HEK293T (cell line): ENCODE measurements around the gene TPP1.

Experiments
- CTCF ChIA-PET: fragments of 350-600 bp; formaldehyde crosslinking; extraction: SDS; loops from one replicate; lab custom pipeline; 2021; ENCODE audit warnings: antibody characterized with exemption, inconsistent platforms; lab: Yijun Ruan, JAX
- POLR2A ChIA-PET: fragments of 350-600 bp; formaldehyde crosslinking; extraction: SDS; loops from one replicate; lab custom pipeline; 2020; ENCODE audit warnings: antibody characterized with exemption, inconsistent platforms; lab: Yijun Ruan, JAX
- DNase-seq: peaks from one replicate; pipeline ENCODE4 v3.0.0; 2012; ENCODE audit warnings: mixed read lengths; ENCODE audit errors: extremely low spot score
- ARNT ChIP-seq: fragments of 450-650 bp; IDR thresholded peaks from 2 replicates; pipeline ENCODE4 v1.6.1; 2017; ENCODE audit warnings: mild to moderate bottlenecking
- BHLHE40 ChIP-seq: fragments of 450-650 bp; IDR thresholded peaks from 2 replicates; pipeline ENCODE4 v1.6.1; 2016; ENCODE audit warnings: mild to moderate bottlenecking, moderate library complexity, borderline replicate concordance
- CTBP1 ChIP-seq: fragments of 450-650 bp; IDR thresholded peaks from 2 replicates; pipeline ENCODE4 v1.6.1; 2016; ENCODE audit warnings: borderline replicate concordance
- ELF4 ChIP-seq: fragments of 450-650 bp; IDR thresholded peaks from 2 replicates; pipeline ENCODE4 v1.6.1; 2017; ENCODE audit warnings: antibody characterized with exemption
- FOXA1 ChIP-seq: fragments of 450-650 bp; IDR thresholded peaks from 2 replicates; pipeline ENCODE4 v1.6.1; 2016; ENCODE audit warnings: mild to moderate bottlenecking
- FOXK2 ChIP-seq: fragments of 450-650 bp; IDR thresholded peaks from 2 replicates; pipeline ENCODE4 v1.6.1; 2016; ENCODE audit warnings: mild to moderate bottlenecking
- FOXM1 ChIP-seq: fragments of 450-650 bp; IDR thresholded peaks from 2 replicates; pipeline ENCODE4 v1.6.1; 2017; ENCODE audit warnings: mild to moderate bottlenecking, borderline replicate concordance
- HDGF ChIP-seq: fragments of 450-650 bp; IDR thresholded peaks from 2 replicates; pipeline ENCODE4 v1.6.1; 2017; ENCODE audit warnings: antibody characterized with exemption, borderline replicate concordance
- L3MBTL2 ChIP-seq: fragments of 450-650 bp; conservative IDR thresholded peaks from 2 replicates; pipeline ENCODE4 v1.6.1; 2016; ENCODE audit warnings: mild to moderate bottlenecking
- LEF1 ChIP-seq: fragments of 450-650 bp; IDR thresholded peaks from 2 replicates; pipeline ENCODE4 v1.6.1; 2017; ENCODE audit warnings: mild to moderate bottlenecking, borderline replicate concordance
- NFRKB ChIP-seq: fragments of 450-650 bp; IDR thresholded peaks from 2 replicates; pipeline ENCODE4 v1.6.1; 2016; ENCODE audit warnings: mild to moderate bottlenecking, moderate library complexity
- SP1 ChIP-seq: fragments of 450-650 bp; IDR thresholded peaks from 2 replicates; pipeline ENCODE4 v1.6.1; 2017
- SUZ12 ChIP-seq: fragments of 450-650 bp; IDR thresholded peaks from 2 replicates; pipeline ENCODE4 v1.6.1; 2016; ENCODE audit warnings: mild to moderate bottlenecking
- TARDBP ChIP-seq: fragments of 450-650 bp; IDR thresholded peaks from 2 replicates; pipeline ENCODE4 v1.6.1; 2016
- ZNF384 ChIP-seq: fragments of 450-650 bp; IDR thresholded peaks from 2 replicates; pipeline ENCODE4 v1.6.1; 2016
- TF ChIP-seq, protein P1 (sequence below): fragments of 450-650 bp; IDR thresholded peaks from 2 replicates; pipeline ENCODE4 v1.6.1; 2016

TPP1 gene

DNA sequence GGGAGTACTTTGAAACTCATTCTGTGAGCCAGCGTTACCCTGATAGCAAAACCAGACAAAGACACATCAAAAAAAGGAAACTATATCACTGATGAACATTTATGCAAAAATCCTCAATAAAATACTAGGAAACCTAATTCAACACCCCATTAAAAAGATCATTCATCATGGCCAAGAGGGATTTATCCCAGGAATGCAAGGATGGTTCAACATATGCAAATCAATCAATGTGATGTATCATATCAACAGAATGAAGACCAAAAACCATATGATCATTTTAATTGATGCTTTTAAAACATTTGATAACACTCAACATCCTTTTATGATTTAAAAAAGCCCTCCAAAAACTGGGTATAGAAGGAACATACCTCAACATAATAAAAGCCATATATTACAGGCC is 35.6 kb downstream of the TPP1 start:
- CTCF ChIA-PET: no interaction called here
- TF ChIP-seq TARDBP: no peak
- TF ChIP-seq, protein P1, sequence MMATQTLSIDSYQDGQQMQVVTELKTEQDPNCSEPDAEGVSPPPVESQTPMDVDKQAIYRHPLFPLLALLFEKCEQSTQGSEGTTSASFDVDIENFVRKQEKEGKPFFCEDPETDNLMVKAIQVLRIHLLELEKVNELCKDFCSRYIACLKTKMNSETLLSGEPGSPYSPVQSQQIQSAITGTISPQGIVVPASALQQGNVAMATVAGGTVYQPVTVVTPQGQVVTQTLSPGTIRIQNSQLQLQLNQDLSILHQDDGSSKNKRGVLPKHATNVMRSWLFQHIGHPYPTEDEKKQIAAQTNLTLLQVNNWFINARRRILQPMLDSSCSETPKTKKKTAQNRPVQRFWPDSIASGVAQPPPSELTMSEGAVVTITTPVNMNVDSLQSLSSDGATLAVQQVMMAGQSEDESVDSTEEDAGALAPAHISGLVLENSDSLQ: no peak
- TF ChIP-seq HDGF: no peak
- TF ChIP-seq FOXM1: no peak
- no peak for TF ChIP-seq FOXA1
- POLR2A ChIA-PET: no interaction called here
- DNase-seq: no peak

DNA sequence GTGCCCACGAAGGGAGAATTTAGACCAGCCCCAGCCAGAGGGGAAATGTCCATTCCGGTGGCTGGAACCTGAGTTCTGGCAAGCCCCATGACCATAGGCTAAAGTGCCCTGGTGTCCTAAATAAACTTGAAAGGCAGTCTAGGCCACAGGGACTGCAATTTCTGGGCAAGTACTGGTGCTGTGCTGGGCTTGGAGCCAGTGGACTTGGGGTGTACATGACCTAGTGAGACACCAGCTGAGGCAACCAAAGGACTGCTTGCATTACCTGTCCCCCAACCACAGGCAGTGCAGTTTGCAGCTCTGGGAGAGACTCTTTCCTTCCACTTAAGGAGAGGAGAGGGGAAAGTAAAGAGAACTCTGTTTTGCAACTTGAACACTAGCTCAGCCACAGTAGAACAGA is 39.5 kb downstream of the TPP1 start:
- TF ChIP-seq ZNF384: no peak
- TF ChIP-seq, protein P1: no peak
- no peak for TF ChIP-seq ELF4
- POLR2A ChIA-PET: no interaction called here
- no peak for DNase-seq
- CTCF ChIA-PET: no interaction called here

DNA sequence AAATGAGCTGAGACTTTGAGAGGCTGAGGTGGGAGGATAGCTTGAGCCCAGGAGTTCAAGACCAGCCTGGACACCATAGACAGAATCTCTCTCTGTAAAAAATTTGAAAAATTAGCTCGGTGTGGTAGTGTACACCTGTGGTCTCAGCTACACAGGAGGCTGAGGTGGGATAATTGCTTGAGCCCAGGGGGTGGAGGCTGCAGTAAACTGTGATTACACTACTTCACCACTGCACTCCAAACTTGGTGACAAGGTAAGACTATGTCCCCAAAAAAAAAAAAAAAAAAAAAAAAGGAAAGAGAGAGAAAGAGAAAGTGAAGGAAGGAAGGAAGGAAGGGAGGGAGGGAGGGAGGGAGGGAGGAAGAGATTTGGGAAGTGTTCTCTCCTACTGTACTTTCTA is 41.1 kb downstream of the TPP1 start:
- CTCF ChIA-PET: no interaction called here
- TF ChIP-seq FOXM1 (no peak), FOXA1 (no peak), ZNF384 (no peak), LEF1 (no peak), ARNT (no peak), SP1 (no peak), HDGF (no peak), BHLHE40 (no peak), ELF4 (no peak), CTBP1 (no peak), L3MBTL2 (no peak), FOXK2 (no peak), NFRKB (no peak), TARDBP (no peak), SUZ12 (no peak)
- TF ChIP-seq, protein P1: no peak
- DNase-seq: no peak
- POLR2A ChIA-PET: no interaction called here

DNA sequence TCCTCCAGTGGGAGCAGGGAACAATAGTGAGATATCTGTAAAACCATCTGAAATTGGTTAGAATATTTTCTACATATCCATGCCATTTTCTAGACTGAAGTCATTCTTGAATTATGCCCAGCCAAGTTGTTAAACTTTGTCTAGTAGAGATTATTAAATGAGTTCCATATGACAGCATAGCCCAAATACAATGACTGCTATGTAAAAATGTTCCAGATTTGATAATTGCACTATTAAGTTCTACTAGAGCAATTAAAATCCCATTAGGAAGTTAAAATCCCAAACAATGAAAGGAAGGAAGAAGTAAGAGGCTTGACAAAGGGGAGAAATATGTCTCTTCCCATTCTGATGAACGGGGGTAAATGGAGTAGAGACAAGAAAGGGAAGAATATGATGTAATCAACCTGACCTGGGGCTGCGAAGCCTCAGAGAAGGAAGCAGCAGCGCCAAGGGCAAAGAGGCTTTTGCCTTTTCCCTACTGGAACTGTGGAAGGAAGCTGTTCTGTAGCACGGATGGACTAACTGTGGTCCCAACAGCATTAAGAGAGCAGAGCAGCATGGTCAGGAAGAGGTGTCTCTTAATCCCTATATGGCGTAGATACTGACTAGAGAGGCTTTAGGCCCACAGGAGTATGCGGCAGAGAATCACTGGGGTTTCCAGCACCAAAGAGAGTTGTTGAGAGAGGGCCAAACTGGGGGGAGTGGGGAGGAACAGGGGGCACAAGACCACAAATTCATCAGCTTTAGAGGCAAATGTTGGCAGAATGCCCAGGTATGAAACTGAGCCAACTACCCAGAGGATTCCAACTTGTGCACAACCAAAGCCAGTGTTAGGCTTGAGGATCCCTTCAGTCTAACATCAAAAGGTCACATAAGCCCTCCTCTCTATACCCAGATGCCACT is 42.5 kb downstream of the TPP1 start:
- ChIA-PET CTCF (no interaction called here), POLR2A (no interaction called here)
- TF ChIP-seq SUZ12 (no peak), ZNF384 (no peak), FOXK2 (no peak), LEF1 (no peak), ELF4 (no peak), FOXM1 (no peak), FOXA1 (no peak), TARDBP (no peak), SP1 (no peak), HDGF (no peak), BHLHE40 (no peak), ARNT (no peak), CTBP1 (no peak), NFRKB (no peak), L3MBTL2 (no peak)
- TF ChIP-seq, protein P1: no peak
- DNase-seq: no peak

DNA sequence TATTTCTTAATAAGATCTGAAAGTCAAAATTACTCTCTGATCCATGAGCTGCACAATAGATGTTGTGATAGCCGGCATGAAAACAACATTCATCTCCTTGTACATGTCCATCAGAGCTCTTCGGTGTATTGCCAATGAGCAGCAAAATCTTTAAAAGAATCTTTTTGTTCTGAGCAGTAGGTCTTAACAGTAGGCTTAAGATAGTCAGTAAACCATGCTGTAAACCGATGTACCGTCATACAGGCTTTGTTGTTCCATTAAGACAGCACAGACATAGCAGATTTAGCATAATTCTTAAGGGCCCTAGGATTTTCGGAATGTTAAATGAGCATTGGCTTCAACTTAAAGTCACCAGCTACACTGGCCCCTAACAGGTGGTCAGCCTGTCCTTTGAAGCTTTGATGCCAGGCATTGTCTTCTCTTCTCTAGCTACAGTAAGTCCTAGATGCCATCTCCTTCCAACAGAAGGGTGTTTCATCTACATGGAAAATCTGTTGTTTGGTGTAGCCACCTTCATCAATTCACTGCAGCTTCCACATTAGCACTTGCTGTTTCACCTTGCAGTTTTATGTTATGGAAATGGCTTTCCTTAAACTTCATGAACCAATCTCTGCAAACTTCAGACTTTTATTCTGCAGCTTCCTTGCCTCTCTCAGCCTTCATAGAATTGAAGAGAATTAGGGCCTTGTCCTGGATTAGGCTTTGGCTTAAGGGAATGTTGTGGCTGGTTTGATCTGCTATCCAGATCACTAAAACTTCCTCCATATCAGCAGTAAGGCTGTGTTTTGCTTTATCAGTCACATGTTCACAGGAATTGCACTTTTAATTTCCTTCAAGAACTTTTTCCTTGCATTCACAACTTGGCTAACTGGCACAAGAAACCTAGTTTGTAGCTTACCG is 44.2 kb downstream of the TPP1 start:
- ChIA-PET CTCF (no interaction called here), POLR2A (no interaction called here)
- TF ChIP-seq L3MBTL2 (no peak), FOXA1 (no peak), LEF1 (no peak), CTBP1 (no peak), SUZ12 (no peak), ELF4 (no peak), TARDBP (no peak), ARNT (no peak), HDGF (no peak)
- no peak for DNase-seq
